Testis (tissue), 3 donors: ENCODE results near the gene NAB2. TPM values are rescaled to one million over a fixed set of nuclear protein-coding genes. Genes with fewer than 3 reads are reported as not detected.
A peak's percentile ranks its signal among the peaks of the same experiment; 100 is the strongest.

ENCODE experiments used
- DNase-seq: peaks from one replicate; pipeline ENCODE4 v3.0.0-alpha.2; 2019
- H3K27ac ChIP-seq, 2 donors: fragments of 200-600 bp; sonication (generic); one replicate each; pipeline ENCODE4 v1.5.1; 2019
- H3K27me3 ChIP-seq: fragments of 200-600 bp; sonication (generic); one replicate; pipeline ENCODE4 v1.5.1; 2019
- H3K36me3 ChIP-seq: fragments of 200-600 bp; sonication (generic); one replicate; pipeline ENCODE4 v1.5.1; 2017; ENCODE audit warnings: low read depth; ENCODE audit errors: missing control alignments
- H3K4me1 ChIP-seq: fragments of 200-600 bp; sonication (generic); one replicate; pipeline ENCODE4 v1.5.1; 2019
- H3K4me3 ChIP-seq, 2 donors: fragments of 200-600 bp; sonication (generic); one replicate each; pipeline ENCODE4 v1.5.1; 2017 to 2019
- H3K9me3 ChIP-seq: fragments of 200-600 bp; sonication (generic); one replicate; pipeline ENCODE4 v1.5.1; 2017
- POLR2A ChIP-seq: fragments of 450-650 bp; IDR thresholded peaks from one replicate; pipeline ENCODE4 v1.6.1; 2017; ENCODE audit warnings: antibody characterized with exemption, mild to moderate bottlenecking, moderate library complexity
- WGBS, 2 donors: methylation state at CpG; one replicate each; pipeline ENCODE4 v1.1.5; 2018; 5-methylcytosine and 5-hydroxymethylcytosine counted together
- intact Hi-C: fragments of 100-400 bp; cut with DNase I; formaldehyde crosslinking; loops from one replicate; pipeline ENCODE4 v1.15.1; 2023; ENCODE audit warnings: low total_unique reads
- polyA plus RNA-seq: library from polyadenylated mRNA; stranded (reverse); fragments of 350-450 nt; fragmentation: Illumina TruSeq; extraction: RNeasy Lipid Tissue Mini Kit (QIAGEN cat#74804); gene quantifications from one replicate; pipeline ENCODE4 v1.2.3, GENCODE V29; 2014; ENCODE audit warnings: low read depth, low replicate concordance; ENCODE audit not compliant: insufficient read depth
- total RNA-seq, 2 donors: library from RNA; depleted of rRNA; stranded (reverse); fragments of >200 nt; gene quantifications; one replicate each; pipeline ENCODE4 v1.2.3, GENCODE V29; 2016
- TF ChIP-seq, protein P1 (sequence below), 3 experiments: fragments of 450-650 bp in 2 of 3; fragments of 200-600 bp in 1 of 3; sonication (generic) in 1 of 3; IDR thresholded peaks; one replicate each; pipeline ENCODE4 v1.5.1; 2016 to 2019; ENCODE audit warnings: antibody characterized with exemption in 3 of 3, mild to moderate bottlenecking in 2 of 3, moderate library complexity in 1 of 3

Gene NAB2
- total and polyA plus RNA-seq, 3 donors from 2014 or later = 31.4 to 59.5 (median 45.7) TPM

DNA sequence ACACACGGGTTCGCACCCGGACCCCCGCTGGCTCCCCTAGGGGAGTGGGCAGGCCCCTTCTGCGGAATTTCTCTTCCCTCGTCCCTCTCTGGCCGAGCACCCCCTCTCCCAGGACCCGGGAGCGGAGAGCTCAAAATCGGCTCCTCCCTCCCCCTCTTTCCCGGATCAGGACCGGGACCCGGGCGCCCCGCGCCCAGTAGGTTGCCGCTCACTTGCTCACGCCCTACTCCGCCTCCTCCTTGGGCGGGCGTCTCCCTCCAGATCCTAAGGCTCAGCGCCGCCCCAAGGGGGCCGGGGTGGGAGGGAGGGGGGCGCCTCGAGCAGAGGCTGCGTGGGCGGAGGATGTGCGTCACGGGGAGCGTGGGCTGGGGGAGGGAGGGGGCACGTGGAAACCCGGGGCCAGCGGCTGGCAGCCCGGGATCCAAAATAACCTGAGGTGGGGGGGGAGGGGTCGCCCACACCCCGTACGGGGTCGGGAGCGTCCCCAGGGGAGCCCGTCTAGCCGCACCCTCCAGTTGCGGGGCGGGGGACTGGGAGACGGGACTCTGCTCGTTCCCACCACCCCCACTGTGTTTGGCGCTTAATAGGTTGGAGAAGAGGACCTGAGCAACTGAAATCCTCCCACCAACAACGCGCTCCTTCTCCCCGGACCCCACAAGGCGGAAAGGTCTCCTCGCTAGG, 1.8 kb upstream of the NAB2 start:
- H3K9me3 ChIP-seq = no peaks in the 10 kb centered on the region
- no peaks in the 10 kb centered on the region for H3K27me3 ChIP-seq
- DNase-seq = peak; percentile 92
- WGBS, 2 donors = 0% methylated on average over 7 to 34 of the region's 52 CpGs
- intact Hi-C loops = no loop called here
- TF ChIP-seq POLR2A = peak; percentile 55
- TF ChIP-seq, protein P1, sequence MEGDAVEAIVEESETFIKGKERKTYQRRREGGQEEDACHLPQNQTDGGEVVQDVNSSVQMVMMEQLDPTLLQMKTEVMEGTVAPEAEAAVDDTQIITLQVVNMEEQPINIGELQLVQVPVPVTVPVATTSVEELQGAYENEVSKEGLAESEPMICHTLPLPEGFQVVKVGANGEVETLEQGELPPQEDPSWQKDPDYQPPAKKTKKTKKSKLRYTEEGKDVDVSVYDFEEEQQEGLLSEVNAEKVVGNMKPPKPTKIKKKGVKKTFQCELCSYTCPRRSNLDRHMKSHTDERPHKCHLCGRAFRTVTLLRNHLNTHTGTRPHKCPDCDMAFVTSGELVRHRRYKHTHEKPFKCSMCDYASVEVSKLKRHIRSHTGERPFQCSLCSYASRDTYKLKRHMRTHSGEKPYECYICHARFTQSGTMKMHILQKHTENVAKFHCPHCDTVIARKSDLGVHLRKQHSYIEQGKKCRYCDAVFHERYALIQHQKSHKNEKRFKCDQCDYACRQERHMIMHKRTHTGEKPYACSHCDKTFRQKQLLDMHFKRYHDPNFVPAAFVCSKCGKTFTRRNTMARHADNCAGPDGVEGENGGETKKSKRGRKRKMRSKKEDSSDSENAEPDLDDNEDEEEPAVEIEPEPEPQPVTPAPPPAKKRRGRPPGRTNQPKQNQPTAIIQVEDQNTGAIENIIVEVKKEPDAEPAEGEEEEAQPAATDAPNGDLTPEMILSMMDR (IDR thresholded peaks at IDR 0.05) = no peak
- peak overlapping the region; percentile 96 to 100 for H3K27ac ChIP-seq
- no peaks in the 10 kb centered on the region for H3K36me3 ChIP-seq
- H3K4me3 ChIP-seq = peak overlapping the region; percentile 80 to 88
- peaks cover 27% of the 10 kb centered on the region for H3K4me1 ChIP-seq

DNA sequence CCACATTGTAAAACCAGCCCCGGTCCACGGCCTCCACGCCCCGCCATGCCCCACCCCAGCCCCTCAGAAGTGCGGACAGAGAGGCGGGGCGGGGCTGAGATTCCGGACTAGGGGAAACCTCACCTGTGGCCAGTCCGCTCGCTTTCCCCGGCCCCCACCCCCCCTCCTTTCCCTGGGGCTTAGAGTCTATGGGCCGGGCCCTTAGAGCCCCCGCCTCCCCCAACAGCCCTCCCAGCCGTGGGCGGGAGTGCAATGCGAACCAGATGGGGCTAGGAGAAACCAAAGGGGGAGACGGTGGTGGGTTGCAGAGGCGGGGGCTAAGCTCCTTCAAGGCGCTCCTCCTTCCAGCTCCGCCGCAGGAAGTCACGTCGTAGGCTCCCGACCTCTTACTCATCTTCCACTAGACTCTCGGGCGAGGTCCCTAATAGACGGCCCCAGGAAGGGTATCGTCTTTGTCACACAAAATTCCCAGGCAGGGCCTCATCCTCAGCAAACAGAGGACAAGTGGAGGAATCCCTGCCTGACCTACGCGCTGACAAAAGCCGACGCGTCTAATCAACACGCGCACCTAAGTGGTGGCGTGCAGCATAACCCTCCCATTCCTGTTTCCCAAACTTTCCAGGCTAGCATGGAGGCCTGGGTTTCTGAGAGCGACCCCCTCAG, 1.1 kb upstream of the NAB2 start:
- no peaks in the 10 kb centered on the region for H3K9me3 ChIP-seq
- H3K36me3 ChIP-seq = no peaks in the 10 kb centered on the region
- TF ChIP-seq, protein P1 (IDR thresholded peaks at IDR 0.05) = no peak
- no peak for TF ChIP-seq POLR2A
- H3K4me3 ChIP-seq = peak overlapping the region; percentile 80 to 88
- peaks cover 33% of the 10 kb centered on the region for H3K4me1 ChIP-seq
- DNase-seq = peak; percentile 86
- intact Hi-C loops = no loop called here
- H3K27me3 ChIP-seq = no peaks in the 10 kb centered on the region
- 0% methylated on average over 17 to 37 of the region's 37 CpGs for WGBS, 2 donors
- H3K27ac ChIP-seq = peak overlapping the region; percentile 96 to 100

DNA sequence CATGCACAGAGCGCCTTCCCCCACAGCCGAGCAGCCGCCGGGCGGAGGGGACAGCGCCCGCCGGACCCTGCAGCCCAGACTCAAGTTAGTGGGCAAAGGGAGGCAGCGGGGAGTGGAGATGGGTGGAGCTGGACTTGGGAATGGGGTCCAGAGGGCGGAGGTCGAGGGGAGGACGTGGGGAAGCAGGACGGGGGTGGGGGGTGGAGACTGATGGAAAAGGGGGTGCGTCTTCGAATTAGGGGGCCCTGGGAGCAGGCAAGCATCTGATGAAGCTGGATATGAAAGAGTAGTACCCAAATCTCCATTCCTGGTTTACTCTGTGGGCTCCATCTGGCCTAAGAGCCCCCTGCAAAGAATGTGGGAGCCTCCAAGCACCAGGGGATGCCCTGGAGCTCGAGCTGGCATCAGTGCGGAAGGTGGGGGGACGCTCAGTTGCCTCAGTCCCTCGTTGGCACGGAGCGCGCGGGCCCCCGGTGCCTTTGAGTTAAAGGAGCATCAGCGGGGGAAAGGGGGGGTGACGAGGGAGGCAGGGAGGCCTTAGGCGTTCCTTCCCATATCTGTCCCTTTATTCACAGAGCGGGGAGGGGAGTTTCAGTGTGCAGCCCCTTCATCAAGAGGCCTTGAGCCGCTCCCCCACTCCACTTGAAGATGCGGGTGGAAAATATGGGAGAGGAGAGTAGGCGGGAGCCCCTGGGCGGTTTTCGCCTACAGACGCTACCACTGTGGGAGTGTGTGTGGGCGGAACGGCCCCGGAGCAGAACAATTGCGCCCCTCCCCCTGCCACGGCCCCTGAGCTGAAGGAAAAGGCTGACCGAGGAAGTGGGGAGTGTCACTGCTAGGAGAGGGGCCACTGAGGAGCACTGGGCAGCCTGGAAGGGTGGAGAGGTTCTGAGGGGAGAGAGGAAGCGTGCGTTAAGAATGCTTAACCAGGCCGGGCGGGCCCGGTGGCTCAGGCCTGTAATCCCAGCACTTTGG, 644 bp downstream of the NAB2 start:
- DNase-seq = peak; percentile 87
- 0% methylated on average over 27 to 44 of the region's 45 CpGs for whole genome bisulfite sequencing, 2 donors
- intact Hi-C loops = no loop called here
- Histone ChIP-seq H3K9me3 (no peaks in the 10 kb centered on the region), H3K4me3 (peak overlapping the region; percentile 80 to 88), H3K27me3 (no peaks in the 10 kb centered on the region), H3K4me1 (peaks cover 50% of the 10 kb centered on the region), H3K36me3 (no peaks in the 10 kb centered on the region), H3K27ac (peak overlapping the region; percentile 96 to 100)
- TF ChIP-seq, protein P1 (IDR thresholded peaks at IDR 0.05) = no peak
- no peak for TF ChIP-seq POLR2A

DNA sequence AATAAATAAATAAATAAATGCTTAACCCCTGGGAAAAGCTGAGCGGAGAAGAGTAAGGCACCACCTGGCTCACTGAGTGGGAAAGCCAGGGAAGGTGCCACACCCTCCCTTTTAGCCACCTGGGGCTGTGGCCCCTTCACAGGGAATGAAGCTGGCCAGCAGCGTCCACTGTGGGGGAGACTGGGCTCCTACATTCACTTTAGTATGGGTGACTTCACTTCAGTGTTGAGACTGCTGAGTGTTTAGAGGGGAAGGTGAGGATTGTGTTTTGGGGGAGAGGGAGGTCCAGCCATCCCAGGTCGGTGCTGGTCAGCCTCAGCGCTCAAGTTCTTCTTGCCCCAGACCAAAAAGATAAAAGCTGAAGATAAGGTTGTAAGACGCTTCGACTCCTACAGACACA, 1.6 kb downstream of the NAB2 start:
- no peaks in the 10 kb centered on the region for H3K36me3 ChIP-seq
- WGBS, 2 donors = 6 to 10% methylated on average over 6 of the region's 6 CpGs
- DNase-seq = no peak
- H3K9me3 ChIP-seq = no peaks in the 10 kb centered on the region
- no peaks in the 10 kb centered on the region for H3K27me3 ChIP-seq
- H3K4me1 ChIP-seq = peaks cover 50% of the 10 kb centered on the region
- peak overlapping the region; percentile 96 to 100 for H3K27ac ChIP-seq
- TF ChIP-seq POLR2A = no peak
- TF ChIP-seq, protein P1 (IDR thresholded peaks at IDR 0.05) = no peak
- H3K4me3 ChIP-seq = peak overlapping the region; percentile 80 to 88
- intact Hi-C loops = no loop called here
